Stimulated activated CD4-positive, alpha-beta T cell treated with anti-CD3 and anti-CD28 coated beads, TNF-alpha, amount 100 ng/mL, for 1 hour (primary cell): ENCODE measurements around the gene IDH3B.

Experiments used
- DNase-seq, 3 donors: peaks; one replicate each; pipeline ENCODE4 v3.0.0-alpha.2; 2020; ENCODE audit warnings: low read depth in 3 of 3, low spot score in 1 of 3

The IDH3B gene

DNA sequence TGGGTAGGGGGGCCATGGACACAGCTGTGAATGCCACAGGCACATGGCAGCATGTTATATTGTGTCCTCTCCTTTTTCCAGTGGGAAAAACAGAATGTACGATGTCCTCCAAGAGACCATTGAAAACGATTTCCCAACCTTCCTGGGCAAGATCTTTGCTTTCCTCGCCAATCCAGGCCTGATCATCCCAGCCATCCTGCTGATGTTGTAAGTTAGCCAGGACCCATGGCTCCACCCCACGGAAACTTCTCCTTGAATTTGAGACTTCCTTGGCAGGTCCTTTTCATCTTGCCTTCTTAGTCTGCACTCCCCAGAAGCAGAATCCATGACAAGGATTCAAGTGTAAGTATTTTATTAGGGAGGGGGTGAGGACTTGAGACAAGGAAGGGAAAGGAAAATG, 39.8 kb downstream of the IDH3B start:
- no peak for DNase-seq

DNA sequence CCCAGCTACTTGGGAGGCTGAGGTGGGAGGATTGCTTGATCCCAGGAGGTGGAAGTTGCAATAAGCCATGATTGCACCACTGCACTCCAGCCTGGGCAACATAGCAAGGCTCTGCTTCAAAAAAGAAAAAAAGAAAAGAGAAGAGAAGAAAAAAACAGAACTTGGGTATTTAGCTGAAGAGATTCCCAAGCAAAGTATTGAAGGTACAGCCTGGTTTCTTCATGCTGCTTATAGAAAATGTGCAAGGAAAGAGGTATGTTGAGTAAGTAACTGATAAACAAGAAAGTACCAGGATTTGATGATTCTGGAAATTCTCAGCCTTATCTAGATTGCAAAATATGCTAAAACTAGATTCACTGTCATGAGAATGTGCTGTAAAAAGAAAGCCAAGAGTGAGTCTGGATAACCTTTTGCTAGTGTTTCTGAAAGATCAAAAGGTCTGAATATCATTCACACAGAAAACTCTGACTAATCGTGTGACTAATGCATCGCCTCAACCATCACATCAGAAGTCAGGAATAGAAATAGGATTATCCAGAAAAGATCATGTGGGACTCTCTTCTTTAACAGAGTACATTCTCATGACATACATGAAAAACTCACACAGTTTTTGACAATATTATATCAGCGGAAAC, 43.9 kb downstream of the IDH3B start:
- DNase-seq: no peak

DNA sequence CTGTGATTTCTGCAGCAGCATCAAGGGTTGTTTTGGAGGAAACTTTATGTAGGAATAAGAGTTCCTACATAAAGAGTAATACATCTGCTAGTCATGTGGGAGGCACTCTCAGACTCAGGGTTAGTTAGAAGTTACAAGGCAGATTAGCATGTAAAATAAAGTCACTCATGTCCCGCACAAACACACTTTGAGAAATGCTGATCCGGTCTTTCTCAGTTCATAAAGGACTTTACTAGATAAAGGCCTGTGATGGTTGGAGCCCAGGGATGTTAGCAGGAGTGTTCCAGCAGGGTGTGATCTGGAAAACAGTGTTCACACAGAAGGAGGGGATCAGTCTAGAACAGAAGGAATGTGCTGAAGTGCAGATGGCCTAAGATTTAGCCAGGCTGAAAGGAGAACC, 44.7 kb downstream of the IDH3B start:
- no peak for DNase-seq

DNA sequence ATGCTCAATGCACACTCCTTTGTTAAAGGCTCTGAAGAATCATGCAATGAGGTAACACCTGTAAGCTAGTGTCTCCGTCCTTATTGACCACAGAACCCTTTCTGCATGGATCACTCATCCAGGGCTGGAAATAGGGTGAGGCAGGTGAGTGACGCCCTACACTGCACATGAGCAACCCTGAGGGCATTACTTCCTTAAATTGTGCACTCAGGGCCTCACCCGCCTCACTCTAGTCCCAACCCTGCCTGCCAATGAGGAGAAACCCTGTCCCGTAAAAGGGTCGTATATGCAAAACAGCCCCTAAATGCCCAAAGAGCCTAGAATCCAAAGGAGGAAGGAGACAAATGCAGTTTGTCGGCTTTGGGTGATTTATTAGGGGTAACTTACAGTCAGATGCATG, 45.2 kb downstream of the IDH3B start:
- DNase-seq: no peak

DNA sequence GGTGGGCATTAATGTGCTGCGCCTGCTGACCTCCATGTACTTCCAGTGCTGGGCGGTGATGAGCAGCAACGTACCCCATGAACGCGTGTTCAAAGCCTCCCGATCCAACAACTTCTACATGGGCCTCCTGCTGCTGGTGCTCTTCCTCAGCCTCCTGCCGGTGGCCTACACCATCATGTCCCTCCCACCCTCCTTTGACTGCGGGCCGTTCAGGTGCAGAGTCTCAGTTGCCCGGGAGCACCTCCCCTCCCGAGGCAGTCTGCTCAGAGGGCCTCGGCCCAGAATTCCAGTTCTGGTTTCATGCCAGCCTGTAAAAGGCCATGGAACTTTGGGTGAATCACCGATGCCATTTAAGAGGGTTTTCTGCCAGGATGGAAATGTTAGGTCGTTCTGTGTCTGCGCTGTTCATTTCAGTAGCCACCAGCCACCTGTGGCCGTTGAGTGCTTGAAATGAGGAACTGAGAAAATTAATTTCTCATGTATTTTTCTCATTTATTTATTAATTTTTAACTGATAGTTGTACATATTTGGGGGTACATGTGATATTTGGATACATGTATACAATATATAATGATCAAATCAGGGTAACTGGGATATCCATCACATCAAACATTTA, 46.8 kb downstream of the IDH3B start:
- DNase-seq: no peak

DNA sequence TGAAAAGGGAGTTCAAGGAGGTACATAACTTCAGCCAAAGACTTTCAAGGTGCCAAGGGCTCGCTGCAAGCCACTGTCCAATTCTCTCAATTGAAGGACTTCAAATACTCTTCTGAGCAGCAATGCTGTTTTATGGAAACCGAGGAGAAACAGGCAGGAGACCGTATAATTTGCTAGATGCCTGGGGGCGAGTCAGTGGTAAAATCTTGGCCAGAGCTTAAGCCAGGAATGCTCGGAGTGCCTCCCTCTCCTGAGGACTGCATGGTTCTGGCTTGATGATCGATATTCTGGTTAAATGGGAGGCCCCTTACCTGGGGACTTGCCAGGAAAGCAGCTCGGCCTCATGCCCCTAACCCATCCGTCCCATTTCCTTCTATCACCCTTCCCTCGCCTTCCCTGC, 47.4 kb downstream of the IDH3B start:
- DNase-seq: no peak

DNA sequence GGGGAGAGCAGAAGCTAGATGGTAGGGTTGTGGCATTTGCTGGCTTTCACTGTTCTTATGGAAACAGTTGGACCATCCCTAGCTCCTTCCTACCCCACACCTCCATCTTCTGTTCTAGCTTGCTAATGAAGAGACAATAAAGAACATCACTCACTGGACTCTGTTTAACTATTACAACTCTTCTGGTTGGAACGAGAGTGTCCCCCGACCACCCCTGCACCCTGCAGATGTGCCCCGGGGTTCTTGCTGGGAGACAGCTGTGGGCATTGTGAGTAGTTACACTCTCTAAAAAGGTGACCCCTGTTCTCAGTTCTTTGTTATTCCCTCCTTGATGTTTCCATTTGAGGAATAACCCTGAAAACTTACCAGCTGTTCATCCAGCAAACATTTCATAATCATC, 51.9 kb downstream of the IDH3B start:
- DNase-seq: no peak

DNA sequence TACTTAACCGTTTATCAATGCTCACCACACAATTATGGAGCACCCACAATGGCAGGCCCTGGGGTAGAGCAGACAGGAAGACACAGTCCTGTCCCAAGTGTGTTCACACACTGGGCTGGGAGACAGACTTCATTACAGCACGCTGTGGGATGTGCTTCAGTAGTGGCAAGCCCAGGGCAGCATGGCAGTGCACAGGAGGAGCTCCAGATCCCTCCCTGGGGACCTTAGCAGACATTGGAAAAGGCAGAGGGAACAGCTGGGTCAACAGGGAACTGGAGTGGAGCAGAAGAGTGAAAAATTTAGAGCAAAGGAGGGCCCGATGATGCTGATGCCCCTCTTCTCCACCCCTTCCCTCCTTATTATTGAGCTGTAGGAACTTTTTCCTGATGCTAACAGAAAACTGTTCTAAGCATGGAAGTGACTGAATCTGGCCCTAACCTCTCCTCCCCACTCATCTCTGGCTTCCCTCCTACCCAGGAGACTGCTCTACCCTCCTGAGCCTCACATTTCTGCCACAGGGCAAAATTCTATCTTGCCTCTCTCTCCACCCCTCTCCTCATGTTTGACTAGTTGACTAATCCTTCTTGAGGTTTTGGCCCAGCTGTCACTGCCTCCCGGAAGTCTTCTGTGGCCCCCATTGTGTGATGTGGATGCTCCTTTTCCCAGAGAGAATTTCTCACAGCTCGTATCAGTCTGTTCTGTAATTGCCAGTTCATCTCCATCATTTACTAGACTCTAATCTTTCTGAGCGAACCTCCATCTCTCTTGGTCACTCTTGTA, 52.9 kb downstream of the IDH3B start:
- DNase-seq: no peak

DNA sequence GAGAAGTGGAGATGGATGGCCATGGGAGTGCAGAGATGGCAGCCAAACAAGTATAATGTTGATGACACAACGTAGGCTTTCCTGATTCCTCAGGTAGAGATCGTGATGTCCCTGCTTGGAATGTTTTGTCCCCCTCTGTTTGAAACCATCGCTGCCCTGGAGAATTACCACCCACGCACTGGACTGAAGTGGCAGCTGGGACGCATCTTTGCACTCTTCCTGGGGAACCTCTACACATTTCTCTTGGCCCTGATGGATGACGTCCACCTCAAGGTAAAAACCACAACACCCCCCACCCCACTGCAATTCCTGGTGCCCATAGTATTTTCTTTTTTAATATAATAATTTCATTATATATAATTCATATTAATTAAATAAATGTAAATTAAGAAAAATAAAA, 53.7 kb downstream of the IDH3B start:
- DNase-seq: no peak
